HG03460 (cell line): ENCODE measurements around the gene PLAC8.
"Not testable (repeated sequence)": the region's sequence is repeated elsewhere in the genome, so short reads cannot be mapped to it uniquely, and the experiment has no call there.

Source experiments
- ATAC-seq: cut with Tn5 transposase; IDR thresholded peaks from one replicate; pipeline ENCODE4 v1.9.1; 2021; ENCODE audit not compliant: unreplicated experiment

The PLAC8 gene

GRCh38 chr4:83074086-83074704 lies 40.3 kb downstream of the PLAC8 start:
- peak; percentile 90 for ATAC-seq

GRCh38 chr4:83071116-83071515 lies 43.4 kb downstream of the PLAC8 start:
- ATAC-seq: no peak

GRCh38 chr4:83067058-83067639 lies 47.4 kb downstream of the PLAC8 start:
- no peak for ATAC-seq

GRCh38 chr4:83065266-83065665 lies 49.3 kb downstream of the PLAC8 start:
- ATAC-seq: no peak

GRCh38 chr4:83062739-83063138 lies 51.8 kb downstream of the PLAC8 start:
- no peak for ATAC-seq

GRCh38 chr4:83054928-83055327 lies 59.6 kb downstream of the PLAC8 start:
- no peak for ATAC-seq

- not testable (repeated sequence) for ATAC-seq
Measured at GRCh38 chr4:83048781-83049180, 65.7 kb downstream of the PLAC8 start.

GRCh38 chr4:83046693-83047473 lies 67.6 kb downstream of the PLAC8 start:
- ATAC-seq: no peak

GRCh38 chr4:83043801-83044407 lies 70.6 kb downstream of the PLAC8 start:
- no peak for ATAC-seq

GRCh38 chr4:83043157-83043556 lies 71.4 kb downstream of the PLAC8 start:
- not testable (repeated sequence) for ATAC-seq

- ATAC-seq: no peak
Measured at GRCh38 chr4:83040269-83040668, 74.3 kb downstream of the PLAC8 start.
